ENCODE measurements around the gene BAZ1B. TPM values are rescaled to one million over a fixed set of nuclear protein-coding genes. Genes with fewer than 3 reads are reported as not detected.
"Not testable (repeated sequence)": the region's sequence is repeated elsewhere in the genome, so short reads cannot be mapped to it uniquely, and the experiment has no call there.

The BAZ1B gene
- total RNA-seq, 1 donor from 2014 or later = 111 TPM

GRCh38 chr7:73557108-73557396, 35.0 kb upstream of the BAZ1B start:
- peak overlapping the region; percentile 94 for H3K4me3 Mint-ChIP-seq
- peak overlapping the region; percentile 79 for H3K27ac Mint-ChIP-seq
- H3K4me1 Mint-ChIP-seq (ENCODE audit: low read depth) = peaks cover 38% of the 10 kb centered on the region
- intact Hi-C loops (cut with micrococcal nuclease) = loop anchor here (1.0 to 5.0 kb wide), 7 partner anchors 21 to 181 kb away; partner anchors contain the start of genes ABHD11, BAZ1B, BUD23 and DNAJC30
- peaks cover 8% of the 10 kb centered on the region for H3K27me3 Mint-ChIP-seq (ENCODE audit: insufficient read depth)
- no peaks in the 10 kb centered on the region for H3K9me3 Mint-ChIP-seq
- peak; percentile 92 for DNase-seq (ENCODE audit: low spot score)
- H3K36me3 Mint-ChIP-seq (ENCODE audit: low read depth) = peaks cover 11% of the 10 kb centered on the region

- H3K36me3 Mint-ChIP-seq (ENCODE audit: low read depth) = peaks cover 12% of the 10 kb centered on the region
- peak overlapping the region; percentile 51 for H3K27ac Mint-ChIP-seq
- intact Hi-C loops (cut with micrococcal nuclease) = loop anchor here (1.0 to 5.0 kb wide), 7 partner anchors 22 to 182 kb away; partner anchors contain the start of genes ABHD11, BAZ1B, BUD23 and DNAJC30
- no peaks in the 10 kb centered on the region for H3K9me3 Mint-ChIP-seq
- peaks cover 38% of the 10 kb centered on the region for H3K4me1 Mint-ChIP-seq (ENCODE audit: low read depth)
- no peak for DNase-seq (ENCODE audit: low spot score)
- H3K27me3 Mint-ChIP-seq (ENCODE audit: insufficient read depth) = peaks cover 8% of the 10 kb centered on the region
- H3K4me3 Mint-ChIP-seq = peak overlapping the region; percentile 94
Measured at GRCh38 chr7:73556208-73557107, 34.4 kb upstream of the BAZ1B start.

- Mint-ChIP-seq H3K27ac (peak overlapping the region; percentile 18), H3K4me3 (peak overlapping the region; percentile 94), H3K27me3 (ENCODE audit: insufficient read depth) (peaks cover 5% of the 10 kb centered on the region), H3K9me3 (no peaks in the 10 kb centered on the region), H3K4me1 (ENCODE audit: low read depth) (peaks cover 35% of the 10 kb centered on the region), H3K36me3 (ENCODE audit: low read depth) (peaks cover 16% of the 10 kb centered on the region)
- intact Hi-C loops (cut with micrococcal nuclease) = loop anchor here (5.0 kb wide), 1 partner anchor 103 kb away; no protein-coding TSS in a partner anchor
- DNase-seq (ENCODE audit: low spot score) = no peak
Measured at GRCh38 chr7:73555411-73555982, 33.4 kb upstream of the BAZ1B start.

GRCh38 chr7:73550093-73550492, 28.0 kb upstream of the BAZ1B start:
- H3K27ac Mint-ChIP-seq; DNase-seq (ENCODE audit: low spot score); intact Hi-C loops (cut with micrococcal nuclease); H3K9me3 Mint-ChIP-seq; H3K27me3 Mint-ChIP-seq (ENCODE audit: insufficient read depth); H3K4me3 Mint-ChIP-seq: not testable (repeated sequence)
- peaks cover 10% of the 10 kb centered on the region for H3K4me1 Mint-ChIP-seq (ENCODE audit: low read depth)
- H3K36me3 Mint-ChIP-seq (ENCODE audit: low read depth) = peaks cover 26% of the 10 kb centered on the region

- Mint-ChIP-seq H3K36me3 (ENCODE audit: low read depth) (peaks cover 23% of the 10 kb centered on the region), H3K27me3 (ENCODE audit: insufficient read depth) (no peaks in the 10 kb centered on the region), H3K4me3 (no peak overlapping the region), H3K27ac (peak overlapping the region; percentile 26), H3K4me1 (ENCODE audit: low read depth) (peaks cover 10% of the 10 kb centered on the region), H3K9me3 (no peaks in the 10 kb centered on the region)
- intact Hi-C loops (cut with micrococcal nuclease) = no loop called here
- no peak for DNase-seq (ENCODE audit: low spot score)
Measured at GRCh38 chr7:73549176-73549575, 27.1 kb upstream of the BAZ1B start.

GRCh38 chr7:73547841-73548240, 25.7 kb upstream of the BAZ1B start:
- Mint-ChIP-seq H3K27ac (no peak overlapping the region), H3K4me3 (no peak overlapping the region), H3K4me1 (ENCODE audit: low read depth) (peaks cover 11% of the 10 kb centered on the region), H3K9me3 (no peaks in the 10 kb centered on the region), H3K27me3 (ENCODE audit: insufficient read depth) (no peaks in the 10 kb centered on the region), H3K36me3 (ENCODE audit: low read depth) (peaks cover 25% of the 10 kb centered on the region)
- no peak for DNase-seq (ENCODE audit: low spot score)
- intact Hi-C loops (cut with micrococcal nuclease) = no loop called here

- intact Hi-C loops (cut with micrococcal nuclease) = no loop called here
- H3K36me3 Mint-ChIP-seq (ENCODE audit: low read depth) = peaks cover 32% of the 10 kb centered on the region
- no peak overlapping the region for H3K27ac Mint-ChIP-seq
- H3K9me3 Mint-ChIP-seq = no peaks in the 10 kb centered on the region
- no peaks in the 10 kb centered on the region for H3K27me3 Mint-ChIP-seq (ENCODE audit: insufficient read depth)
- H3K4me1 Mint-ChIP-seq (ENCODE audit: low read depth) = peaks cover 11% of the 10 kb centered on the region
- no peak for DNase-seq (ENCODE audit: low spot score)
- H3K4me3 Mint-ChIP-seq = no peak overlapping the region
Measured at GRCh38 chr7:73544678-73545077, 22.6 kb upstream of the BAZ1B start.

GRCh38 chr7:73541722-73542121, 19.6 kb upstream of the BAZ1B start:
- intact Hi-C loops (cut with micrococcal nuclease) = no loop called here
- Mint-ChIP-seq H3K36me3 (ENCODE audit: low read depth) (peaks cover 43% of the 10 kb centered on the region), H3K27ac (no peak overlapping the region), H3K9me3 (no peaks in the 10 kb centered on the region), H3K27me3 (ENCODE audit: insufficient read depth) (no peaks in the 10 kb centered on the region), H3K4me1 (ENCODE audit: low read depth) (peaks cover 5% of the 10 kb centered on the region), H3K4me3 (no peak overlapping the region)
- no peak for DNase-seq (ENCODE audit: low spot score)

- intact Hi-C loops (cut with micrococcal nuclease) = no loop called here
- H3K27ac Mint-ChIP-seq = no peak overlapping the region
Measured at GRCh38 chr7:73539709-73540108, 17.6 kb upstream of the BAZ1B start.

GRCh38 chr7:73538510-73538909, 16.4 kb upstream of the BAZ1B start:
- H3K27me3 Mint-ChIP-seq (ENCODE audit: insufficient read depth); intact Hi-C loops (cut with micrococcal nuclease); H3K27ac Mint-ChIP-seq; DNase-seq (ENCODE audit: low spot score); H3K4me1 Mint-ChIP-seq (ENCODE audit: low read depth); H3K4me3 Mint-ChIP-seq; H3K9me3 Mint-ChIP-seq: not testable (repeated sequence)
- peaks cover 46% of the 10 kb centered on the region for H3K36me3 Mint-ChIP-seq (ENCODE audit: low read depth)

More at GRCh38 chr7:73539709-73540108, 17.6 kb upstream of the BAZ1B start:
- Mint-ChIP-seq H3K36me3 (ENCODE audit: low read depth) (peaks cover 48% of the 10 kb centered on the region), H3K4me1 (ENCODE audit: low read depth) (peaks cover 5% of the 10 kb centered on the region), H3K4me3 (no peak overlapping the region), H3K27me3 (ENCODE audit: insufficient read depth) (no peaks in the 10 kb centered on the region), H3K9me3 (no peaks in the 10 kb centered on the region)
- DNase-seq (ENCODE audit: low spot score) = no peak

GRCh38 chr7:73537051-73537450, 15.0 kb upstream of the BAZ1B start:
- DNase-seq (ENCODE audit: low spot score) = no peak
- intact Hi-C loops (cut with micrococcal nuclease) = no loop called here
- H3K27me3 Mint-ChIP-seq (ENCODE audit: insufficient read depth) = no peaks in the 10 kb centered on the region
- no peaks in the 10 kb centered on the region for H3K9me3 Mint-ChIP-seq
- H3K4me3 Mint-ChIP-seq = no peak overlapping the region
- H3K36me3 Mint-ChIP-seq (ENCODE audit: low read depth) = peaks cover 36% of the 10 kb centered on the region
- H3K27ac Mint-ChIP-seq = no peak overlapping the region
- H3K4me1 Mint-ChIP-seq (ENCODE audit: low read depth) = no peaks in the 10 kb centered on the region

- H3K27me3 Mint-ChIP-seq (ENCODE audit: insufficient read depth) = no peaks in the 10 kb centered on the region
- intact Hi-C loops (cut with micrococcal nuclease) = no loop called here
- no peaks in the 10 kb centered on the region for H3K4me1 Mint-ChIP-seq (ENCODE audit: low read depth)
- H3K27ac Mint-ChIP-seq = no peak overlapping the region
- H3K36me3 Mint-ChIP-seq (ENCODE audit: low read depth) = peaks cover 31% of the 10 kb centered on the region
- H3K9me3 Mint-ChIP-seq = no peaks in the 10 kb centered on the region
- DNase-seq (ENCODE audit: low spot score) = no peak
- H3K4me3 Mint-ChIP-seq = no peak overlapping the region
Measured at GRCh38 chr7:73536479-73536878, 14.4 kb upstream of the BAZ1B start.

- H3K9me3 Mint-ChIP-seq; H3K4me1 Mint-ChIP-seq (ENCODE audit: low read depth); H3K27ac Mint-ChIP-seq; DNase-seq (ENCODE audit: low spot score); H3K27me3 Mint-ChIP-seq (ENCODE audit: insufficient read depth); intact Hi-C loops (cut with micrococcal nuclease); H3K4me3 Mint-ChIP-seq: not testable (repeated sequence)
- peaks cover 29% of the 10 kb centered on the region for H3K36me3 Mint-ChIP-seq (ENCODE audit: low read depth)
Measured at GRCh38 chr7:73535918-73536317, 13.8 kb upstream of the BAZ1B start.
